DOHH2 (cell line): ENCODE results near the gene TOPBP1.
"Not testable (repeated sequence)": the region's sequence is repeated elsewhere in the genome, so short reads cannot be mapped to it uniquely, and the experiment has no call there.

Experiments
- H3F3A ChIP-seq: fragments of 200-600 bp; sonication (generic), shearing (Covaris generic); 2 replicates; pipeline ENCODE4 v1.6.0; 2016; ENCODE audit warnings: antibody characterized with exemption, mild to moderate bottlenecking; ENCODE audit not compliant: control insufficient read depth, insufficient read depth
- H3K27ac ChIP-seq: fragments of 200-600 bp; sonication (generic); 2 replicates; pipeline ENCODE4 v1.5.1; 2014; ENCODE audit warnings: low read depth, mild to moderate bottlenecking, low read length, moderate library complexity
- H3K27me3 ChIP-seq: fragments of 200-600 bp; sonication (generic); 2 replicates; pipeline ENCODE4 v1.6.1; 2014; ENCODE audit warnings: mild to moderate bottlenecking, low read length, mixed read lengths; ENCODE audit not compliant: control insufficient read depth
- H3K36me3 ChIP-seq: fragments of 200-600 bp; sonication (generic); 2 replicates; pipeline ENCODE4 v1.6.1; 2014; ENCODE audit warnings: mild to moderate bottlenecking, low read length, moderate library complexity, mixed read lengths; ENCODE audit not compliant: control insufficient read depth
- H3K4me1 ChIP-seq: fragments of 200-600 bp; sonication (generic); 2 replicates; pipeline ENCODE4 v1.6.1; 2014; ENCODE audit warnings: mild to moderate bottlenecking, low read length, mixed read lengths; ENCODE audit not compliant: control insufficient read depth
- H3K4me2 ChIP-seq: fragments of 200-600 bp; sonication (generic); 2 replicates; pipeline ENCODE4 v1.6.0; 2014; ENCODE audit warnings: mild to moderate bottlenecking, low read length, moderate library complexity
- H3K4me3 ChIP-seq: fragments of 200-600 bp; sonication (generic); 2 replicates; pipeline ENCODE4 v1.5.1; 2014; ENCODE audit warnings: mild to moderate bottlenecking, low read length, mixed read lengths
- H3K79me2 ChIP-seq: fragments of 200-600 bp; sonication (generic); 2 replicates; pipeline ENCODE4 v1.6.1; 2014; ENCODE audit warnings: mild to moderate bottlenecking, low read length, mixed read lengths; ENCODE audit not compliant: control insufficient read depth
- H3K9me2 ChIP-seq: fragments of 200-600 bp; sonication (generic); replicated peaks from 2 replicates; pipeline ENCODE4 v1.6.1; 2014; ENCODE audit warnings: mild to moderate bottlenecking, low read length, mixed read lengths; ENCODE audit not compliant: control insufficient read depth
- H3K9me3 ChIP-seq: fragments of 200-600 bp; sonication (generic); 2 replicates; pipeline ENCODE4 v1.6.1; 2014; ENCODE audit warnings: antibody characterized with exemption, low read length, mixed read lengths; ENCODE audit not compliant: control insufficient read depth, insufficient read depth
- H4K20me1 ChIP-seq: fragments of 200-600 bp; sonication (generic); 2 replicates; pipeline ENCODE4 v1.6.0; 2014; ENCODE audit warnings: low read depth, mild to moderate bottlenecking, antibody characterized with exemption, low read length, moderate library complexity; ENCODE audit not compliant: control insufficient read depth, insufficient read depth
- CTCF ChIP-seq: fragments of 200-600 bp; sonication (generic); IDR thresholded peaks from one replicate; pipeline ENCODE4 v1.5.1; 2014; ENCODE audit warnings: antibody characterized with exemption, mild to moderate bottlenecking, low read depth, low read length; ENCODE audit not compliant: poor library complexity, severe bottlenecking
- EZH2phosphoT487 ChIP-seq: fragments of 200-600 bp; sonication (generic); IDR thresholded peaks from 2 replicates; pipeline ENCODE4 v1.6.1; 2017; ENCODE audit warnings: borderline replicate concordance, mild to moderate bottlenecking, antibody characterized with exemption, low read length, moderate library complexity, mixed read lengths

Gene TOPBP1

GRCh38 chr3:133692759-133693158, 31.0 kb upstream of the TOPBP1 start:
- Histone ChIP-seq H4K20me1 (no peaks in the 10 kb centered on the region), H3K4me3 (no peak overlapping the region), H3K9me3 (no peaks in the 10 kb centered on the region), H3K9me2 (no peaks in the 10 kb centered on the region), H3K27me3 (0 out of 2 replicates have a peak, but pooled peaks cover 2% of the 10 kb centered on the region), H3F3A (no peaks in the 10 kb centered on the region), H3K36me3 (no peaks in the 10 kb centered on the region), H3K79me2 (no peaks in the 10 kb centered on the region), H3K27ac (no peak overlapping the region), H3K4me1 (no peaks in the 10 kb centered on the region), H3K4me2 (no peak overlapping the region)
- TF ChIP-seq CTCF (no peak), EZH2phosphoT487 (no peak)

- no peaks in the 10 kb centered on the region for H3F3A ChIP-seq
- H3K27me3 ChIP-seq, result 0 out of 2 replicates have a peak, but pooled peaks cover 2% of the 10 kb centered on the region
- H3K36me3 ChIP-seq, result no peaks in the 10 kb centered on the region
- no peak overlapping the region for H3K4me3 ChIP-seq
- H4K20me1 ChIP-seq, result no peaks in the 10 kb centered on the region
- TF ChIP-seq EZH2phosphoT487, result no peak
- no peak for TF ChIP-seq CTCF
- H3K9me3 ChIP-seq, result no peaks in the 10 kb centered on the region
- H3K79me2 ChIP-seq, result no peaks in the 10 kb centered on the region
- no peak overlapping the region for H3K4me2 ChIP-seq
- no peak overlapping the region for H3K27ac ChIP-seq
- no peaks in the 10 kb centered on the region for H3K4me1 ChIP-seq
- no peaks in the 10 kb centered on the region for H3K9me2 ChIP-seq
Observed at GRCh38 chr3:133691273-133692107, 29.7 kb upstream of the TOPBP1 start.

- H4K20me1 ChIP-seq, H3K79me2 ChIP-seq, H3K9me3 ChIP-seq, H3K4me2 ChIP-seq, H3F3A ChIP-seq, H3K36me3 ChIP-seq, H3K27ac ChIP-seq, H3K9me2 ChIP-seq, H3K4me3 ChIP-seq, H3K27me3 ChIP-seq: not testable (repeated sequence)
- peaks cover 20% of the 10 kb centered on the region for H3K4me1 ChIP-seq
Observed at GRCh38 chr3:133677993-133678392, 16.3 kb upstream of the TOPBP1 start.

- peak overlapping the region; percentile 30 for H3K4me2 ChIP-seq
- H3K9me2 ChIP-seq, result no peaks in the 10 kb centered on the region
- H3K79me2 ChIP-seq, result no peaks in the 10 kb centered on the region
- no peaks in the 10 kb centered on the region for H3K9me3 ChIP-seq
- peaks cover 7% of the 10 kb centered on the region; the same call in 1 of the 2 replicates for H3K27me3 ChIP-seq
- no peak overlapping the region for H3K27ac ChIP-seq
- no peaks in the 10 kb centered on the region for H4K20me1 ChIP-seq
- peaks cover 20% of the 10 kb centered on the region for H3K4me1 ChIP-seq
- H3K4me3 ChIP-seq, result 0 out of 2 replicates have a peak overlapping the region, but pooled peaks have one; percentile 16
- H3K36me3 ChIP-seq, result no peaks in the 10 kb centered on the region
- H3F3A ChIP-seq, result no peaks in the 10 kb centered on the region
- TF ChIP-seq EZH2phosphoT487 (no peak), CTCF (no peak)
Observed at GRCh38 chr3:133676336-133677118, 14.8 kb upstream of the TOPBP1 start.
